GM12878 (cell line): ENCODE measurements around the gene FAM114A1. TPM values are rescaled to one million over a fixed set of nuclear protein-coding genes. Genes with fewer than 3 reads are reported as not detected.

Experiments
- FOS ChIP-seq: IDR thresholded peaks from 3 replicates; pipeline ENCODE4 v1.6.1; 2011; ENCODE audit warnings: borderline replicate concordance; ENCODE audit not compliant: insufficient read length; ENCODE audit errors: extremely low read depth
- GATAD2B ChIP-seq: fragments of 450-650 bp; conservative IDR thresholded peaks from 2 replicates; pipeline ENCODE4 v1.6.1; 2017; ENCODE audit warnings: low read depth, mild to moderate bottlenecking, moderate library complexity
- RAD21 ChIP-seq: IDR thresholded peaks from 2 replicates; pipeline ENCODE4 v1.6.1; 2011; ENCODE audit warnings: mild to moderate bottlenecking, low read depth, low read length, moderate library complexity; ENCODE audit not compliant: insufficient read depth
- SMAD1 ChIP-seq: fragments of 450-650 bp; IDR thresholded peaks from 2 replicates; pipeline ENCODE4 v1.6.1; 2018; ENCODE audit warnings: mild to moderate bottlenecking, low read depth; ENCODE audit not compliant: partially characterized antibody
- SPI1 ChIP-seq: IDR thresholded peaks from 2 replicates; pipeline ENCODE4 v1.6.1; 2011; ENCODE audit warnings: low read depth, mild to moderate bottlenecking, low read length, moderate library complexity, borderline replicate concordance; ENCODE audit not compliant: insufficient read depth
- SREBF1 ChIP-seq: IDR thresholded peaks from 2 replicates; pipeline ENCODE4 v1.6.1; 2012; ENCODE audit warnings: mild to moderate bottlenecking, low read length
- ZBTB11 ChIP-seq: fragments of 450-650 bp; formaldehyde crosslinking; IDR thresholded peaks from 2 replicates; pipeline ENCODE4 v1.5.0; 2022; ENCODE audit warnings: mild to moderate bottlenecking, missing genetic modification characterization
- ZBTB40 ChIP-seq: fragments of 450-650 bp; IDR thresholded peaks from 2 replicates; pipeline ENCODE4 v1.6.1; 2016; ENCODE audit warnings: mild to moderate bottlenecking, moderate library complexity, borderline replicate concordance
- polyA plus RNA-seq, 11 experiments: library from polyadenylated mRNA; depleted of rRNA in 4 of 11; unstranded in 6 of 11; stranded (reverse) in 5 of 11; fragments of >200 nt; fragmentation: Nextera tagmentation in 4 of 11; fragmentation: Illumina TruSeq in 1 of 11; extraction: Ambion mirVana in 4 of 11; extraction: Trizol in 1 of 11; gene quantifications; 1 replicate in 1 of 11; 2 replicates in 10 of 11; pipeline versions ENCODE4 v1.2.1 to v1.2.3, GENCODE V29; 2011 to 2016; ENCODE audit warnings: inconsistent platforms in 2 of 11, missing spikeins in 2 of 11, low read depth in 1 of 11
- total RNA-seq, 4 experiments: library from RNA; depleted of rRNA in 3 of 4; stranded (reverse); fragments of >200 nt in 3 of 4; fragmentation: Illumina TruSeq in 1 of 4; extraction: Trizol in 1 of 4; gene quantifications; 2 replicates each; pipeline versions ENCODE4 v1.2.1 to v1.2.3, GENCODE V29; 2013 to 2021
- TF ChIP-seq, protein P1 (sequence below): fragments of 450-650 bp; IDR thresholded peaks from 2 replicates; pipeline ENCODE4 v1.6.1; 2017; ENCODE audit warnings: mild to moderate bottlenecking, moderate library complexity

The FAM114A1 gene
- total and polyA plus RNA-seq, 10 of the 15 experiments (the other 5 are each of a cell fraction or from before 2014, with no cell fraction given), result 1.3 to 6.2 (median 3.9) TPM

DNA sequence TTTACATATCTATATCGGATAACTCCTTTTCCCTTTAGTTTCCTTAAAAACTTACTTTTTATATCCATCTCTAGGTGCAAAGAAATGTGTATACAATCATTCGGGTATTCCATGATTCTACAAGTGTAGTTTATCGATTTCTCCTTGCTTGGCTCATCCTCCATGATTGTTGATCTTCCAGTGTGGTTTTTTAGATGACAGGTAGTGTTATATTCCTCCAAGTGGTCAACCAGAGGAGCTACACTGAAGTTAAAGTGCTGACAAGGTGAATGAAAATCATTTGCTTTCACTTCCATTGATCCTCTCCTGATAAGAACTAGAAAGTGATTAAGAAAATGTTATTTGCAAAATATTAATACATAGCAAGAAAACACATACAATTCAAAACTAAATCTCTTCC is 126.1 kb downstream of the FAM114A1 start (continued):
- TF ChIP-seq ZBTB11 (CRISPR knock-in tag) (no peak), GATAD2B (no peak), ZBTB40 (no peak), RAD21 (peak; percentile 30; the same call in 1 of the 2 replicates), SREBF1 (no peak), FOS (no peak), SPI1 (no peak), SMAD1 (no peak)
- TF ChIP-seq, protein P1, sequence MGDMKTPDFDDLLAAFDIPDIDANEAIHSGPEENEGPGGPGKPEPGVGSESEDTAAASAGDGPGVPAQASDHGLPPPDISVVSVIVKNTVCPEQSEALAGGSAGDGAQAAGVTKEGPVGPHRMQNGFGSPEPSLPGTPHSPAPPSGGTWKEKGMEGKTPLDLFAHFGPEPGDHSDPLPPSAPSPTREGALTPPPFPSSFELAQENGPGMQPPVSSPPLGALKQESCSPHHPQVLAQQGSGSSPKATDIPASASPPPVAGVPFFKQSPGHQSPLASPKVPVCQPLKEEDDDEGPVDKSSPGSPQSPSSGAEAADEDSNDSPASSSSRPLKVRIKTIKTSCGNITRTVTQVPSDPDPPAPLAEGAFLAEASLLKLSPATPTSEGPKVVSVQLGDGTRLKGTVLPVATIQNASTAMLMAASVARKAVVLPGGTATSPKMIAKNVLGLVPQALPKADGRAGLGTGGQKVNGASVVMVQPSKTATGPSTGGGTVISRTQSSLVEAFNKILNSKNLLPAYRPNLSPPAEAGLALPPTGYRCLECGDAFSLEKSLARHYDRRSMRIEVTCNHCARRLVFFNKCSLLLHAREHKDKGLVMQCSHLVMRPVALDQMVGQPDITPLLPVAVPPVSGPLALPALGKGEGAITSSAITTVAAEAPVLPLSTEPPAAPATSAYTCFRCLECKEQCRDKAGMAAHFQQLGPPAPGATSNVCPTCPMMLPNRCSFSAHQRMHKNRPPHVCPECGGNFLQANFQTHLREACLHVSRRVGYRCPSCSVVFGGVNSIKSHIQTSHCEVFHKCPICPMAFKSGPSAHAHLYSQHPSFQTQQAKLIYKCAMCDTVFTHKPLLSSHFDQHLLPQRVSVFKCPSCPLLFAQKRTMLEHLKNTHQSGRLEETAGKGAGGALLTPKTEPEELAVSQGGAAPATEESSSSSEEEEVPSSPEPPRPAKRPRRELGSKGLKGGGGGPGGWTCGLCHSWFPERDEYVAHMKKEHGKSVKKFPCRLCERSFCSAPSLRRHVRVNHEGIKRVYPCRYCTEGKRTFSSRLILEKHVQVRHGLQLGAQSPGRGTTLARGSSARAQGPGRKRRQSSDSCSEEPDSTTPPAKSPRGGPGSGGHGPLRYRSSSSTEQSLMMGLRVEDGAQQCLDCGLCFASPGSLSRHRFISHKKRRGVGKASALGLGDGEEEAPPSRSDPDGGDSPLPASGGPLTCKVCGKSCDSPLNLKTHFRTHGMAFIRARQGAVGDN, result no peak
